Right hindlimb (tissue), 1 donor: ENCODE measurements around the gene SCP2D1.
A peak's percentile ranks its signal among the peaks of the same experiment; 100 is the strongest.
"Not testable (repeated sequence)": the region's sequence is repeated elsewhere in the genome, so short reads cannot be mapped to it uniquely, and the experiment has no call there.

Experiments used
- DNase-seq: peaks from one replicate; pipeline ENCODE4 v3.0.0-alpha.2; 2018

Gene SCP2D1

DNA sequence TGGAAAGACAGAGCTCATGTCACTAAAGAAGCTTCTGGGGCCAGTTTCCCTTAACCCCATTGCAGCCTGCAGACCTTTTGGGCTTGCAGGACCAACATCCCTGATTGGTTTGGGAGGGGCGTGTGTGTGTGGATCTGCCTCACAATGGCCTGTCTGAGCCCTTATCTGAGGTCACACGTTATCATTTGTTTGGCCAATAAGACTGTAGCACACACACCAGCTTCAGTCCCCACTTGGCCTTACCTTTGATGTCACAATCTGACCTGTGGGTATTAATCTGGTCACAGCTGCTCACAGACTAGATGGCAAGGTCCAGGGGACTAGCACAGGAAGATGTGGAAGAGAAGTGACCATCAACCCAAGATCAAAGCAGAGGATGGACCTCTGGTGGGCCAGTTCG is at the start of gene SCP2D1:
Gene SCP2D1 (plus strand): TSS at position 301 of the 400 bp plus-strand sequence. CDS start 33 bp downstream, at position 334.
- no peak for DNase-seq

DNA sequence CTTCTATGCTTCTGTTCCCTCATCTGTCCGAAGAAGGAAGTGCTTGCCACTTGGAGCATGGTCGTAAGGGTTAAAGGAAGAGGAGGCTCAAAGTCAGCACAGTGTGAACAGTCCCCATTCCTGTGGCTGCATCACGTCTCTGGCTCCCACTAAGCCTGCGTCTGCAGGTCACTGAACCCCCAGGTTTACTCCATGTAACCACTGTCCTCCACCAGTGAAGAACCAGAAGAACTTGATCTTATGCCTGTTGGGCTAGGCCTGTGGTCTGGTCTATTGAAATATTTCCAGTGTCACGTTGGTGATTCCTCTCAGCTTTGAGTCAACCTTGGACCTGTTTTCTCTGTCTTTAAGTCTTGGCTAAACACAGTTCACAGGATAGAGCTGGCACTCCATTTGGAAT is 45.9 kb upstream of the SCP2D1 start:
- no peak for DNase-seq

DNA sequence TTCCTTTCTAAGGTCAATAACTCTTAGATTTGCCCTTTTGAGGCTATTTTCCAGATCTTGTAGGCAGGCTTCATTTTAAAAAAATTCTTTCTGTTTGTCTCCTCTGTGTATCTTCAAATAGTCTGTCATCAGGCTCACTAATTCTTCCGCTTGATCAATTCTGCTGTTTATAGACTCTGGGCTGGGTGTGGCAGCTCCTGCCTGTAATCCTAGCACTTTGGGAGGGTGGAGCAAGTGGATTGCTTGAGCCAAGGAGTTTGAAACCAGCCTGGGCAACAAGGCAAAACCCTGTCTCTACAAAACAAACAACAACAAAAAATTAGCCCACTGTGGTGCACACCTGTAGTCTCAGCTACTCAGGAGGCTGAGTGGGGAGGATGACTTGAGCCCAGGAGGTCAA is 40.0 kb upstream of the SCP2D1 start:
- DNase-seq, result no peak

DNA sequence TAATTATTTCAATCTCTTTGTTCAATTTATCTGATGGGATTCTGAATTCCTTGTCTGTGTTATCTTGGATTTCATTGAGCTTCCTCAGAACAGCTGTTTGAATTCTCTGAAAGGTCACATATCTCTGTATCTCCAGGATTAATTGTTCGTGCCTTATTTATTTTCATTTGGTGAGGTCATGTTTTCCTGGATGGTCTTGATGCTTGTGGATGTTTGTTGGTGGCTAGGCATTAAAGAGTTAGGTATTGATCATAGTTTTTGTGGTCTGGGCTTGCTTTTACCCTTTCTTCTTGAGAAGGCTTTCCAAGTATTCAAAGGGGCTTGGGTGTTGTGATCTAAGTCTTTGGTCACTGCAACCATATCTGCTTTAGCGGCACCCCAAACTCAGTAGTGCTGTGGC is 39.4 kb upstream of the SCP2D1 start:
- DNase-seq, result no peak

DNA sequence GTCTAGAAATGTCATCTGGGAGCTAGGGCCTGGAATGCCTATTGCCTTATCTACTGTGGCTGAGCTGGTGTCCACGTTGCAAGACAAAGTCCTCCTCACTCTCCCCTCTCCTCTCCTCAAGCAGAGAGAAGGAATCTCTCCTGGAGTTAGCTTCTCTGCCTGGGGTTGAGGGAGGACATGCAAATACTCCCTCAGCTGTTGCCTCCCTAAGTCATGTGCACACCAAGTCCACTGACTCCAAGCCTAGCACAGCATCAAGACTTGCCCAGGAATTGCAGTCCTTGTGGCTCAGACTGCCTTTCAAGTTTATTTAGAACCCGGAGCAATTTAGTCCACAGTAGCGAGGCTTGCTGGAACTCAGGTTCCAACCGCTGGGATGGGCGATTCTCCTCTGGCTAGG is 38.0 kb upstream of the SCP2D1 start:
- DNase-seq, result no peak

DNA sequence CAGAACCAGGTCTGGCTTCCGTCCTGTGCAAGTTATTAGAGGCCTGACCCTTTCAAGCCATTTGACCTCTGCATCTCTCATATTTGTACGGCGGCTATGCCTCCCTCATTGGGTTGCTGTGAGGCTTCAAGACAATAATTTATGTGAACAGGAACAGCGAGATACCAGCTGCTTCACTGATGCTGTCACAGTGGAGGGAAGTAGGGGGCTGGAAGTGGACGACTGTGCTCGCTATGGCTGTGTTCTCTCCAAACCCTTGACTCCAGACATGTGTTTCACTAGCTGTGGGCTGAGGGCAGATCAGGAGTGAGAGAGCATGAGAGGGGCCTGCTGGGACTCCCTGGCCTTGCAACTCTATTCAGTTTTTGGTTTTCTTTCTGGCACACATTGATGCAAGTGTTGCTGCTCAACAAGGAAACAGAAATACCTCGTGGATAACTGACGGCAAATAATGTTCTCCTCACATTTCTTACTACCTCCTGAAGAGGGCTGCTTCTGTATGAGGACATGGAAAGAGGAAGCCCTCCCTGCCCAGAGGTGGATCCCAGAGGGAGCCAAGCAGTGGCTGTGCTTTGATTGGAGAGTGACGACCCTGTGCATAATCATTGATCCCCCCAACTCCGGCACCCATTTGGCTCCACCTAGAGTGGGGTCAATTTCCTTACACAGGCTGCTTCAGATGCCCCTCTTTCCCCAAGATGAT is 34.7 kb upstream of the SCP2D1 start:
- no peak for DNase-seq

DNA sequence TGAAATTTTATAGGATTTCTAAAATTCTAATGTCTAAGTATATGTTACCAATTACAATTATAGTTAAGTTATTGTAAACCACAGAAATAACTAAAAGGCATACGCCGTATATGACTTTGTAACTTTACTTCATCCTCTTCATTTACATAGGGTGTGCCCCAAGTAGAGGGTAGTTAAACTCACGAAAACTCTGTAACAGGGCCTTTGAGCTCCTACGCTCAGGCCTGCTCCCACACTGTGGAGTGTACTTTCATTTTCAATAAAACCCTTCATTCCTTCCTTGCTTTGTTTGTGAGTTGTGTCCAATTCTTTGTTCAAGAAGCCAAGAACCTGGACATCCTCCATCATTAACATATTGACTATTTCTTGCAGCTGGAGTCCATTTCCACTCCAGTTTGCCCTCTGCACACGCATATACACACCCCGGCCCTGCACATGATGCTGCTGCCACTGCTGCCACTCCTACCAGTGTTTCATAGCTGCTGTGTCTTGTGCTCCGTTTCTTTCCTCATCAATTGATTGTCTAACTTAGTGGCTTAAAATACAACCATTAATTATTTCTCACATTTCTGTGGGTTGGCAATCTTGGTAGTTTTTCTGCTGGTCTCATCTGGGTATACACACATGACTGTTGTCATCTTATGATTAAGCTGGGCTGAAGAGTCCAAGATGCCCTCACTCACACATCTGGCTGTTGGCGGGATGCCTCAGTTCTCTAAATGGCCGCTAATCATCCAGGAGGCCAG is 33.0 kb upstream of the SCP2D1 start:
- no peak for DNase-seq

DNA sequence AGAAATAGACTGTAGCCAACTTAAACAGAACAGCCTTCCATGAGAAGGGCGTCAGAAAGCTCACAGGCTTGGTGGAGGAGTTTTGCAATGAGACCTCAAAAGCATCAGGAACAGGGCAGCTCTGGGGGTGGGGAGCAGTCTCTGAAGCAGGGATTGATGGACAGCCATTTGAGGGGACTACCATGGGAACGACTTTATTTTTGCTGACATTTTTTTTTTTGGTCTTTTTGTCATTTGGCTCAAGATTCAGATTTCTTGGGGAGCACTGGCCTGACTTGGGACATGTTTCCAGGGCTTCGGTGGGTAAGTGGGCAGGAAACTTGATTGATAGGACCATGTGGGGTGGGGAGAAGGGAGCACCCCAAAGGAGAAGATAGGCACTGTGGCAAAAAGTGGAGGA is 32.1 kb upstream of the SCP2D1 start:
- no peak for DNase-seq

DNA sequence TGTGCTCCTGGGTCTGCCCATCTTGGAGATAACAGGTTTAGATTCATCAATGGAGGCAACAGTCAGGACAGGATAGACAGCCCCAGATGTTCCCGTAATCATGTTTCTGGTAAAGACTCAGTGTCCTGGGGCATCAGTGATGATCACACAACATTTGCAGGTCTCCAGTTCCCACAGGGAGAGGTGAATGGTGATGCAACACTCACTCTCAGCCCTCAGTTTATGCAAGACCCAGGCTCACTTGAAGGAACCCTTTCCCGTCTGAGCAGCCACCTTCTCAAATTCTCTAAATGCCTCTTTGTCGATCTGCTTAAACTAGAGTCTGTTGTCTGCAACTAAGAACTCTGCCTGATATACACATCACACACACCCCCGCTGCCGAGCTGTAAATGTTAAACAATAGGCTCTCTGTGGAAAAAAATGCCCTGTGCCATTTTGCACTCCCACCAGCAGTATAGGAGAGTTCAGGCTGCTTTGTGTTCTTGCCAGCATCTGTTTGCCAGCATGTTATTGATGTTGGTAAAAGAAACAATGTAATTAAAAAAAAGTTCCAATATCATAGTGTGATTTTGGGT is 30.1 kb upstream of the SCP2D1 start:
- DNase-seq, result no peak

DNA sequence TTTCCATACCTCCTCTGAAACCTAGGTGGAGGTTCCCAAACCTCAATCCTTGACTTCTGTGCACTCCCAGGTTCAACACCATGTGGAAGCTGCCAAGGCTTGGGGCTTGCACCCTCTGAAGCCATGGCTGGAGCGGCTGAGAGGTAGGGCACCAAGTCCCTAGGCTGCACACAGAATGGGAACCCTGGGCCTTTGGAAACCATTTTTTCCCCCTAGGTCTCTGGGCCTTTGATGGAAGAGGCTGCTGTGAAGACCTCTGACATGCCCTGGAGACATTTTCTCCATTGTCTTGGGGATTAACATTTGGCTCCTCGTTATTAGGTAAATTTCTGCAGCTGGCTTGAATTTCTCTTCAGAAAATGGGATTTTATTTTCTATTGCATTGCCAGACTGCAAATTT is 26.5 kb upstream of the SCP2D1 start:
- not testable (repeated sequence) for DNase-seq

DNA sequence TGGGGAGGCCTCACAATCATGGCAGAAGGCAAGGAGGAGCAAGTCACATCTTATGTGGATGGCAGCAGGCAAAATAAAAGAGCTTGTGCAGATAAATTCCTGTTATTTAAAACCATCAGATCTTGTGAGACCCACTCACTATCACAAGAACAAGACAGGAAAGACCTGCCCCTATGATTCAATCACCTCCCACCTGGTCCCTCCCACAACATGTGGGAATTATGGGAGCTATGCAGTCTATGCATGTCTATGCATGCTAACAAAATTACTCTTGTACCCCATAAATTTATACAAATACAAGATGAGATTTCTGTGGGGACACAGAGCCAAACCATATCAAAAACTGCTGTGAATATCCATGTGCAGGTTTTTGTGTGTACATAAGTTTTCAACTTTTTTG is 25.6 kb upstream of the SCP2D1 start:
- no peak for DNase-seq

DNA sequence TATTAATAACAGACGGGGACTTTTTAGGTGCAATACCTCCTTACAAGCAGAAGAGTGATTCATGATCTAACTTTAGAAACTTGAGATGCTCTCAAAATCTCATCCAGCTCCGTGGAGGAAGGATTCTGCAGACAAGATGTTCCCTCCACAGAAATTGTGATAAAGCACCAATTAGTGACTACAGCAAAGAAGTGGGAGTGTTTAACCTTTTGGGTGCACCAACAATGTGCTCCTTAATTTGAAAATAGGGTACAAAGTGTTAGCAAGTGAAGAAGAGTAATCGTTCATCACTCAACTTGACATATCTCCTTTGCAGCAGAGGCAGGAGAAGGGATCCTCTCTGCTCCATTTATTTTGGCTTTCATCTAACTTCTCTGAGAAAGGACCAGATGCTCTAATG is 22.8 kb upstream of the SCP2D1 start:
- no peak for DNase-seq

DNA sequence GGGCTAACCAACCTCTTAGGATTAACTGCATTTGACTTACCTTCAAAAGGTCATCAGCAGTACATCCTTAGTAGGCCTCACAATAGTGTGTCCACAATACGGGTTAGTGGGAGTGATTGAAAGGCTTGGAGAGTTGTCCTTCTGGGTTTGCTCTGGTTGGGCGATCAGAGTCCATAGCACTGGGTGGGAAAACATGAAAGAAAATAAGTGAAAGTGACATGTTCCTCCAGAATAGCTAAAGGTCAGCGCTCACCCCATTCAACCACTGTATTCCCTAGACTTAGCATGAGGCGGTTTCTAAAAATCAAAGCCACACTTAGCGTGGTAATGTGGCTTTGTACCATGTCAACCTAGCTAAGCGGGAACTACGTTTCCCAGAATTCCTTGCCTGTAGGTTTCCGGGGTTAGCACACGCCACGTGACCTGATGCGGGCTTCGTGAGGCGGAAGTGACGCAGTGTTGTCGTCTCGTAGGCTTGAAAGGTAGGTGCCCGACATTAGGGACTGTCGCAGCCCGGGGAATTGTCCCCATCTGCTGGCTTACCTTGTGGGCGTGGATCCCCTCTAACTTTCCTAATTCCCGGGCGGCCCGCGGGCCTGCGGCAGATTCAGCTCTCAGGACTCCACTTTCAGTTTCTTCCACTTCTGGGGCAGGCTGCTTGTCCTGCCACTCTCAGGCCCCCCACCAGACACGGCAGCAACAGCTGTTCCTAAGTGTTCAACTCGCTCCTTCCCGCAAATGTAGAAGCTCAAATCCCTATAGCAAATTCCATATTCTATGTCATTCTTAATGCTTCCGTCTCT is 19.8 kb upstream of the SCP2D1 start:
- DNase-seq, result peak; percentile 91

DNA sequence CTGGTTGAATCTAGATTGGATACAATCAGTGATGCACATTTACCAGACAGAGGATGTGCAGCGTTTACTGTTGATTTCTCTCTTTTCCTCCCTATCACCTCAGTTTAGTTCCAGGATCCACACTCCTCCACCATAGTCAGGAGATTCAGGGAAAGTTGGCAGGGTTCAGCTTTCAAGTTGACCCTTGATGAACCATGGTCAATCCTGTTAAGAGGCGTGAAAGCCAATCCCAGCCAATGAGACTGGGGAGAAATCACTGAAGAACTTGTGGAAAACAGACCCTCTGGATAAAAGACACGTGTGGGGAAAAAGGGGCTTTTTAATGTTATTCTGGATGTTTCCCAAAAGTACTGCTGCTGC is 19.2 kb upstream of the SCP2D1 start:
- no peak for DNase-seq

DNA sequence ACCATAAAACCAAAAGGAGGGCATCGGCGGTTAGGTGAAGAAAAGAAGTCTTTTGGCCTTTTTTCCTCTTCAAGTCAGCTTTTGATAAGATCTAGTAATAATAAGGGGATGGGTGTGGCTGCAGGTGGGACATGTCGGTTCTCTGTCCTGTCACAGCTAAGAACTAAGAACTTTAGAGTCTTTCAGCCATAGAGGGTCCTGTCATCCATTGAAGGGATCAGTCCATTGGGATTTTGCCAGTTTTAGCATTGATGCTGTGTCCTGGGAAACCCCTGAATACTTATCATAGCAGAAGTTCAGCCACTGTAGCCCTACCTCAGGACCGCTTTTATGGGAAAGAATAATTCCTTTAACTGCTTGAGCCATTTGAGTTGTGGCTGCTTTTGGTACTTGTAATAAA is 18.2 kb upstream of the SCP2D1 start:
- no peak for DNase-seq

DNA sequence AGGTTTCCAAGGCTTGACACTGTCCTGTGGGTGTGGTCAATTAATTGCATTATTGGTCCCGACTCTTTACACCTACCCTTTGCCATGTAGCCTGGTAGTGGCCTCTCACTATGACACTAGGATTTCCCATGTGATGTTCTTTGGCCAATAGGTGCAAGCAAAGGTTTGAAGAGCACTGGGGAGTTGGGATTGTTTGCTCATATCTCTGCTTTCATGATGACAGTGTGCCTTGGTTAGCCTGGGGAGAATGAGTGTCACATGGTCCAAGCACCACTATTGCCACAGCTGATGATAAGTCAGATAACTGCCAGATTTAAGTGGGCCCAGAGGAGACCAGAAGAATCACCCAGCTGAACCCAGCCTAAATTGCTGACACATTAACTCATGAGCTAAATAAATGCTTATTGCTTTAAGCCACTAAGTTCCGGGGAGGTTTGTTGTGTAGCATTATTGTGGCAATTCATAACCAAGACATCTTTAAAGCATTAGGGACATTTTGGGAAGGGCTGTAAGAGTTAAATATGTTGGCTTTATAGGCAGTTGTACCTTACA is 17.2 kb upstream of the SCP2D1 start:
- no peak for DNase-seq

DNA sequence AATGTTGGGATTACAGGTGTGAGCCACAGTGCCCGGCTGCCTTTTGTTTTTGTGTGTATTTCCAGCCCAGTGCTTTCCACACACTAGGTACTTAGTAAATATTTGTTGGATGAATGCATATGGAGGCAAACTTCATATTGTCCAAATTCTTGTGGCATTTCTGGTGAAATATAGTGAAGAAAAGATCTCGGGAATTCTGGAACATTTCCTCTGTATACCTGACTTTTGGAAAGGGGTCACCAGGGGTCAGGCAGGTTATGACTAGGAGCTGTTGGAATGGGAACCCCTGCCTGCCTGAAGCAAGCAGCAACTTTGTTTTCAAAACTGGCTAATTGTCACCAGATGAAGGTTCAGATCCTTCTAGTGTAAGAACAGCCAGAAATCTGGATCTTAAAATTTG is 12.1 kb upstream of the SCP2D1 start:
- no peak for DNase-seq

DNA sequence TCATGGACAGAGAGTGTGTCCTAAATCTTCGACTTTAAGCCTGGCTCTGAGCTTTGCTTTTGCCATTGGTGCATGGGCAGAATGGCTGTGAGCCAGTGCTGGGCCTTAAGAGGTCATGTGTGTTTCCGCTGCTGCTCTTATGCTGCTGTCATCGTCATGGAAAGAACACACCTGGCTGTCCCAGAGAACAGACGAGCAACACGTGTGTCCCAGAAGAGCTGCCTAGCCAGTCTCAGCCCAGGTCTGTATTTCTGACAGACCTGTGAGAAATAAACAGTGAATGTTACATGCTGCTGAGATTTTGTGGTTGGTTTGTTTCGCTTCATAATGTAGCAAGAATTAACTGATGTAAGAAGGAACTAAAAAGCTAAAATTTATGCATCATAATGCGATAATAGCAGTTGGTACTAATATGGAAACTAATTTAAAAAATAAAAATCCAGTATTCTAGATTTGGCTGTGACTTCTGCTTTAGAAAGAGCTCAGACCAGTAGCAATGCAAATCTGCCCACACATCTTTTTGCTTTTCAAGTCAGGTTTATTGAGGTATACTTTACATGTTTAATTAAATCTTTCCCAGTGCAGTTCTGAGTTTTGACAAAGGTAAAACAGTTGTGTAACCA is 11.5 kb upstream of the SCP2D1 start:
- no peak for DNase-seq

DNA sequence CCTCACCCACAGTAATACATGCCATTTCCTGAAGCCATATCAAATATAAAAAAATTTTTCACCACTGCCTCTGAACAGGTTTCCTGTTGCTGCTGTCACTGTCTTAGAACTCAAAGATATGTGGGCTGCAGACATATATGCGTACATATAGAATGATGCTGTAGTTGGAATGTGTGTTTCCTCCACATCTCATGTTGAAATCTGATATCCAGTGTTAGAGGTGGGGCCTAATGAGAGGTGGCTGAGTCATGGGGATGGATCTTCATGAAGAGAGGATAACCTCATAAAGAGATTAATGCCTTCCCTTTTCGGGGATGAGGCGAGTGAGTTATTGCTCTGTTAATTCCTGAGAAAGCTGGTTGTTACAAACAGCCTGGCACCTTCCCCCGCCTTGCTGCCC is 7.7 kb upstream of the SCP2D1 start:
- DNase-seq, result no peak

DNA sequence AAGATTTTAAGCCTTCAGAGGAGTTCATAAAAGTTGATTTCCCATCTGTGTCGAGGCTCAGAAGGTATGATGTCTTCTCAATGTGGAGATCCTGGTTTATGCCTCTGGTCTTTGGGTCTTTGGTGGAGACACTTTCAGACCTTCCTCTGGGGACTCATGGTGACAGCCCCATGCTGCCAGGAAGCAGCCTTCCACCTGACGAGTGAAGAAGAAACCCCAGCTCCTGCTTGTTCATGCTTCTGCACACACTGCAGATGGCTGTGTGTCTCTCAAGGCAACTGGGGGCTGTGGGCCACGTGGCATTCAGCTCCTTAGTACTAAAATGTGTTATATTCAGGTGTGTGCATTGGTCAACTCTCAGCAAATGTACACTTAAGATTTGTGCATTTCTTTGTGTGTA is 4.9 kb upstream of the SCP2D1 start:
- DNase-seq, result no peak

DNA sequence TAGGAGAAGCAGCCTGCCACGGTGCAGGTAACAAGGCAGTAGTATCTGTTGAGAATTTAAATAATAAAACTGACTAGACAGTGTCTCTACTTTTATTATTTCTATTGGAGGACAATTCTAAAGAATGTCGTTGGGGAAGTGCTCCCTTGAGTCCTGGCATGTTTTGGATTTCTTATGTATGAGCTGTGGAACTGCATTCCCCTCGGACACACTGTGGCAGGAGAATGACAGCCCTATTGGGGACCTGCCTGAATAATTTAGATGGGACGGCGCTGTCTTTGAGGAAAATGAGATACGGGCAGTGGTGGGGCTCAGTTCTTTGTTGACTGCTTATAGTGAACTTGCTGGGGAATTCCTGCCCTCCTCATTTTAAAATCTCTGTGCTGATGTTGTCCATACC is 2.4 kb upstream of the SCP2D1 start:
- no peak for DNase-seq

DNA sequence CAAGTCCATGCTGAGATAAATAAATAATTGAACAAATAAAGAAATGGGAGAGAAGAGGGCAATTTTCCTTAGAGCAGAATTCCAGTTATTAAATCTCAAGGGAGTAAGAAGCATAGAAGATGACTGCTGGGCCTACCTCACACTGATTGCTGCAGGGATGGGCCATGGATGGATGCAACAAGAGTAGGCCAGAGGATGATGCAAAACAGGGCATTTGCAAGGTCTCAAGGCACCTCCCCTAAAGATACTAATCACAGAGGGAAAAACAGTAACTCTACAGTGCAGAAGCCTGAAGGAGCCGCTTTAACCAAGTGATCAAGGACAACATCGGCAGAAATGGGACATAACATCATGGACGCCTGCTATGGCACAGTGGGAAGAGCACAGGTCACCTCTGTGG is 1.7 kb upstream of the SCP2D1 start:
- DNase-seq, result no peak
